ENCODE measurements around the gene EMC6. TPM values are rescaled to one million over a fixed set of nuclear protein-coding genes. Genes with fewer than 3 reads are reported as not detected.
"Not testable (repeated sequence)": the region's sequence is repeated elsewhere in the genome, so short reads cannot be mapped to it uniquely, and the experiment has no call there.

The EMC6 gene
- total RNA-seq, 8 experiments from 2014 or later: 21.1 to 60.8 (median 38.2) TPM

DNA sequence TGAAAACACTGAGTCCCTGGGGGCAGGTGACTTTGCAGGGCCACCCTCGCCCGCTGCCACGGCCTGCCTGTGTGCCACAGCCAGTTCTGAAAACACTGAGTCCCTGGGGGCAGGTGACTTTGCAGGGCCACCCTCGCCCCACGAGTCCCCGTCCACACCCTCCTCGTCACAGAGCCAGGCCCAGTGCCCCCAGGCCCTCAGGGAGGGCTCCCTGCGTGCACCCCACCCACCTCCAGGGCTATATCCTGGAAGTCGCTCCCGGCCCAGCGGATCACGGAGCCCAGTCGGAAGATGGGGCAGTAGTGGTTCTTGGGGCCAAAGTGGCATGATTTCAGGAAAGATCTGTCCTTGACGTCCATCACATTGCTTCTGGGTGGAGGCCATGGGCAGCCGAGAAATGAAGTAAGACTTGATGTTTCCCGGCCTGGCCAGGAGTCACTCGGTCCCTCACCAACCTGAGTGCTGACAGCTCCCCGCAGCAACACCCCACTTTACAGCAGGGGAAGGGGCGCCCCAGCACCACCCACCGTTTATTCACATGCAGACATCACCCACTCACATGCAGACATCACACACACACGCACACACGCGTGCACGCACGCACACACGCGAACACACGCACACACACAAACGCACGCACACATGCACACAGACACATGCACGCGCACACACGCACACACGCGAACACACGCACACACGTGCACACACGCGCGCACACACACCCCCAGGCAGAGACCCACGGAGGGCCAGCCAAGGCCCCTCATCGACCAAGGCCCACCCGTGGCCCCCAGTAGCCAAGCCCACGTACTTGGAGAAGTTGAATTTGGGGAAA, 20.9 kb downstream of the EMC6 start:
- in situ Hi-C loops (cut with MboI; ENCODE audit: low pct_unique_long_range_greater_than_20kb in 2 of 9, low sequenced_read_pairs in 9 of 9, unreplicated experiment in 9 of 9): no loop called here
- H3K4me3 ChIP-seq: no peak overlapping the region
- H3K4me1 ChIP-seq (replicated peaks in 1 of 2): peaks cover 0 to 7% of the 10 kb centered on the region in 2 donors
- WGBS, 10 experiments: 91 to 100% methylated on average over 2 to 10 of the region's 44 CpGs; no CpG with 5 or more reads in 8 of the 10 experiments
- no peak for ATAC-seq (replicated peaks in 6 of 8)
- H3K27ac ChIP-seq: no peak overlapping the region

DNA sequence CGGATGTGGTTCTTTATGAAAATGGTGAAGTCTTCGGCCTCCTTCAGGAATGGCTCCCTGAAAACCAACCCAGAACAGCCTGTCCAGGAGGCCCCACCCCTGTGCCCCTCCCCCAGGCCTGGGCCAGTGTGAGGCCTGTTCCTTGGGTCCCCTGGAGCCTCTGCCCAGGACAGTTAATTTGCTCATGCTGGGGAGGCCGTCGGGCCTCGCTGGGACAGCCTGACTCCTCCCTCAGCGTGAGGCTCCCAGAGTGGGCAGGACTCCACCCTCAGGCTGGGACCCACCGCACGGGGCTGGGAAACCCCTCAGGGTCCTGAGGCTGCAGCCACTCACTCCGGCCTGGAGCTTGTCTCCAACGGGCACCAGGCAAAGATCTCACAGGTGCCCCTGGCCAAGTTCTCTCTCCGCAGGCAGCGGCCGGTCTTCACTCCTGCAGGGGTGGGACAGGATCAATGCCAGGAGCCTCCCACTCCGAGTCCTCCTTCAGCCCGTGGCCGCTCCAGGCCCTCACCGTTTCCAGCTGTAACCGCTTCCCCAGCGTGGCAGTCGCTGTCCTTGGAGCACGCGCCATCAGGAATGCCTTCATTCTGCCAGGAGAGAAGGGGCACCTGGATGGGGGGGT, 21.6 kb downstream of the EMC6 start:
- H3K27ac ChIP-seq: no peak overlapping the region
- H3K4me3 ChIP-seq: no peak overlapping the region
- H3K4me1 ChIP-seq (replicated peaks in 1 of 2): peaks cover 5 to 14% of the 10 kb centered on the region in 2 donors
- peak in 2 of 8 experiments; percentile 12 to 28 for ATAC-seq (replicated peaks in 6 of 8)
- in situ Hi-C loops (cut with MboI; ENCODE audit: low pct_unique_long_range_greater_than_20kb in 2 of 9, low sequenced_read_pairs in 9 of 9, unreplicated experiment in 9 of 9): no loop called here
- 60 to 92% (median 80%) methylated on average over 1 to 7 of the region's 22 CpGs; no CpG with 5 or more reads in 7 of the 10 experiments for WGBS, 10 experiments

DNA sequence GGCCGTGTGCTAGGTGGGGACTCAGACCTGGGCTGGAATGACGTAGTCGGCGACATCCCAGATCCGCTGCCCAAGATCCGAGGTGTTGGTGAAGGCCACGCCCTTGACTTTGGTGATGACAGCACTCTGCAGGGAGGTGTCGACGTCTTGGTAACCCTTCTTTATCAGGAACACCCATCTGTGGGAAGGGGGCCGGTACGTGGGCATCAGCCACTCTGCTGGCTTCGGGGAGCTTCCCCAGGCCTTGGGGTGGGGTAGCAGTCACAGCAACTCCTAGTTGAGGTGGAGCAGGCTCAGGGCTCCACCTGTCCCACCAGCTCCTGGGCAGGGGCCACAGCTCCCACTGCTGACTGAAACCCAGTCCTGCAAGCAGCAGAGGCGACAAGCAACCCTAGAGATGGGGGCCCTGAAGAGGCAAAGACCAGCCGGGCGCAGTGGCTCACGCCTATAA, 23.0 kb downstream of the EMC6 start:
- no peak overlapping the region for H3K4me3 ChIP-seq
- 80 to 100% (median 90%) methylated on average over 1 to 5 of the region's 16 CpGs; no CpG with 5 or more reads in 7 of the 10 experiments for WGBS, 10 experiments
- in situ Hi-C loops (cut with MboI; ENCODE audit: low pct_unique_long_range_greater_than_20kb in 2 of 9, low sequenced_read_pairs in 9 of 9, unreplicated experiment in 9 of 9): no loop called here
- H3K27ac ChIP-seq: no peak overlapping the region
- ATAC-seq (replicated peaks in 6 of 8): no peak
- H3K4me1 ChIP-seq (replicated peaks in 1 of 2): peaks cover 9 to 22% of the 10 kb centered on the region in 2 donors

DNA sequence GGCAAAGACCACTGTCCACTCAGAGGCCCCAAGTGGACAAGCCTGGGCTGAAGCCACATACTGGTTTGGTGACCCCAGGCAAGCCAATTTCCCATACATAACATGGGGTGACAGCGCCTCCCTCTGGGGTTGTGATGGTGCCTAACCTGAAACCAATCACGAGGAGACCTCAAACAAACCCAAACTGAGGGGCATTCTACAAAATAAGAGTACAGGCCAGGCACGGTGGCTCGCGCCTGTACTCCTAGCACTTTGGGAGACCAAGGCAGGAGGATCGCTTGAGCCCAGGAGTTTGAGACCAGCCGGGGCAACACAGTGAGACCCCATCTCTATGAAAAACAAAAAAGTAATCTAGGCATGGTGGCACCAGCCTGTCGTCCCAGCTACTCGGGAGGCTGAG, 23.7 kb downstream of the EMC6 start:
- H3K4me1 ChIP-seq (replicated peaks in 1 of 2): peaks cover 9 to 22% of the 10 kb centered on the region in 2 donors
- 40 to 94% (median 77%) methylated on average over 1 to 6 of the region's 9 CpGs; no CpG with 5 or more reads in 4 of the 10 experiments for WGBS, 10 experiments
- no peak overlapping the region for H3K4me3 ChIP-seq
- no peak for ATAC-seq (replicated peaks in 6 of 8)
- no peak overlapping the region for H3K27ac ChIP-seq
- in situ Hi-C loops (cut with MboI; ENCODE audit: low pct_unique_long_range_greater_than_20kb in 2 of 9, low sequenced_read_pairs in 9 of 9, unreplicated experiment in 9 of 9): no loop called here

DNA sequence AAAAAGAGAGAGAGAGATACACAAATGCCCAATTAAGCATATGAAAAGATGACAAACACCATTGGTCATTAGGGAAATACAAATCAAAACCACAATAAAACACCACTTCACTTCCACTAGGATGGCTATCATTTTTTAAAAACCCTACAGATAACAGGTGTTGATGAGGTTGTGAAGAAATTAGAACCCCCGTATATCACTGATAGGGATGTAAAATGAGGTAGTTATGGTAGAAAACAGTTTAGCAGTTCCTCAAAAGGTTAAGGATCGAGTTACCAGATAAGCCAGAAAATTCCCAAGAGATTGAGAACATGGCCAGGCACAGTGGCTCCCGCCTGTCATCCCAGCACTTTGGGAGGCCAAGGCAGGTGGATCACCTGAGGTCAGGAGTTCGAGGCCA, 24.5 kb downstream of the EMC6 start:
- no peak overlapping the region for H3K4me3 ChIP-seq
- peaks cover 9 to 20% of the 10 kb centered on the region in 2 donors for H3K4me1 ChIP-seq (replicated peaks in 1 of 2)
- WGBS, 10 experiments: 58 to 100% (median 83%) methylated on average over 1 to 4 of the region's 4 CpGs; no CpG with 5 or more reads in 1 of the 10 experiments
- in situ Hi-C loops (cut with MboI; ENCODE audit: low pct_unique_long_range_greater_than_20kb in 2 of 9, low sequenced_read_pairs in 9 of 9, unreplicated experiment in 9 of 9): no loop called here
- ATAC-seq (replicated peaks in 6 of 8): no peak
- H3K27ac ChIP-seq: no peak overlapping the region

DNA sequence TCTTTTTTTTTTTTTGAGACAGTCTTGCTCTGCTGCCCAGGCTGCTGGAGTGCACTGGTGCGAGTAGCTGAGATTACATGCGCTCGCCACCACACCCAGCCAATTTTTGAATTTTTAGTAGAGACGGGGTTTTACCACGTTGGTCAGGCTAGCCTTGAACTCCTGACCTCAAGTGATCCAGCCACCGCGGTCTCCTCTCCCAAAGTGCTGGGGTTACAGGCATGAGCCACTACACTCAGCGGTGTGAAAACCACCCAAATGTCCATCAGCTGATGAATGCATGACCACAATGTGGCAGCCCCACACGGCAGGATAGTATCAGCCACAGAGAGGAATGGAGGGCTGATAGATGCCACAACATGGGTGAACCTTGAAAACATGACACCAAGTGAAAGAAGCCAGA, 25.2 kb downstream of the EMC6 start:
- H3K4me1 ChIP-seq (replicated peaks in 1 of 2): peaks cover 9 to 17% of the 10 kb centered on the region in 2 donors
- ATAC-seq (replicated peaks in 6 of 8): peak in 2 of 8 experiments; percentile 10 to 31
- no peak overlapping the region for H3K4me3 ChIP-seq
- WGBS, 10 experiments: 0 to 100% (median 86%) methylated on average over 1 to 6 of the region's 9 CpGs; no CpG with 5 or more reads in 1 of the 10 experiments
- in situ Hi-C loops (cut with MboI; ENCODE audit: low pct_unique_long_range_greater_than_20kb in 2 of 9, low sequenced_read_pairs in 9 of 9, unreplicated experiment in 9 of 9): no loop called here
- H3K27ac ChIP-seq: no peak overlapping the region

DNA sequence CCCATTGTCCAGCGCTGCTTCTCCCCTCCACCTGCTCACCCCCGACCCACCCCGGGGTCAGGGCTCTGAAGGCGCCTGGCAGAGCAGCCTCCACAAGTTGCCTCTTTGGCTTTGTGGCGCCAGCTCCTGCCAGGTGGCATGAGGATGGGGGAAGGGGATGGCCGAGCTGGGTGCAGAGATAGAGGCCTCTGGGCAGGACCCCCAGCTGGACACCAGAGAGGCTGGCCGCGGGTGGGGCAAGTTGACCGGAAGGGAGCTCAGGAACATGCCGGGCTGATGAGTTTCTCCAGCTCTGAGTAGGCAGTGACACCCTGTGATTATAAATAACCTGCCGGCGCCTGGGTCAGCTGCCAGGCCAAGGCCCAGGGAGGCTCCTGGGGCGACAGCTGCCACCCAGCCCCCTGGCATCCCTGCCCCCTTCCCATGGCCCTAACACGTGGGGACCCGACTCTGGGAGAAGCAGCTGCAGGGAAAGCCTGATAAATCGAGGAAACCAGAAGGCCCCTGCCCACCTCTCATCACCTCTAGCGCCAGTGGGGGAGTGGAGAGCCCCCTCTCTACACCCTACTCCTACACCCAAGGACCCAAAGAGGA, 26.6 kb downstream of the EMC6 start:
- 0 to 80% (median 0%) methylated on average over 1 to 3 of the region's 17 CpGs; no CpG with 5 or more reads in 7 of the 10 experiments for WGBS, 10 experiments
- peaks cover 9 to 17% of the 10 kb centered on the region in 2 donors for H3K4me1 ChIP-seq (replicated peaks in 1 of 2)
- peak; percentile 13 to 53 (median 22) for ATAC-seq (replicated peaks in 6 of 8)
- no peak overlapping the region for H3K27ac ChIP-seq
- in situ Hi-C loops (cut with MboI; ENCODE audit: low pct_unique_long_range_greater_than_20kb in 2 of 9, low sequenced_read_pairs in 9 of 9, unreplicated experiment in 9 of 9): no loop called here
- H3K4me3 ChIP-seq: peak overlapping the region in 3 of 5 donors; percentile 23 to 32 (median 30)

DNA sequence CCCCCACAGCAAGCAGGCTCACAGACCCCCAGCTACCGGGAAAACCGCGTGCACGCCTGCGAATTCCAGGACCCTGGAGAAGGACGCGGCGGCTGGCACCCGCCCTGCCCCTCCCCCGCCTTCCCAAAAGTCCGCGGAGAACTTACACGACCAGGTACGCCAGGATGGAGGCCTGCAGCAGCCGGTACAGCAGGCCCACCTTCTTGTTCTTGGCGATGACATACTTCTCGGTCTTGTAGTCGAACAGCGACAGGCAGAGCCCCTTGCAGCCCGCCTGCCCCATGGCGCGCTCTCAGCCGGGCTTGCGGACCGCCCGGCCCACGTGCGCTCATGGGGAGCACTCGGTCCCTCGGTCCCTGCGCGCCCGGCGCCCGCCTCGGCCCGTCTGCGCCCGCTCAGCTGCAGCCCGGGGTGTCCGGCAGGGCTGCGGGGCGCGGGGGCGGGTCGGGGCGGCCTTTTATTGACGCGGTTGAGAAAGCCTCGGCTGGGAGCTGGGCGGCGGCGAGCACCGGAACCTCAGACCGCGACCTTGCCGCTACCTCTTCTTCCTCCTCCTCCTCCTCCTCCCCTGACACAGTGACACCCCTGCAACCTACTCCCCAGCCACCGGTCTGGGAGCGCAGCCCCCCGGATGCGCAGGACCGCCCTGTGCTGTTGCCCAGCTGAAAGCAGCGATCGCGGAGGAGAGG, 27.3 kb downstream of the EMC6 start, which contains the start of gene P2RX5:
TSS of gene P2RX5 (minus strand) at position 433 of the 689 bp plus-strand sequence. CDS start at position 283, 150 bp downstream.
- WGBS, 10 experiments: 0 to 27% (median 3%) methylated on average over 2 to 5 of the region's 65 CpGs; no CpG with 5 or more reads in 6 of the 10 experiments
- ATAC-seq (replicated peaks in 6 of 8): peak; percentile 36 to 82 (median 73)
- no peak within 1 kb of the TSS for H3K27ac ChIP-seq
- in situ Hi-C loops (cut with MboI; ENCODE audit: low pct_unique_long_range_greater_than_20kb in 2 of 9, low sequenced_read_pairs in 9 of 9, unreplicated experiment in 9 of 9): no loop called here
- peaks cover 9 to 17% of the 10 kb centered on the region in 2 donors for H3K4me1 ChIP-seq (replicated peaks in 1 of 2)
- peak within 1 kb of the TSS; percentile 22 to 32 (median 30) for H3K4me3 ChIP-seq

DNA sequence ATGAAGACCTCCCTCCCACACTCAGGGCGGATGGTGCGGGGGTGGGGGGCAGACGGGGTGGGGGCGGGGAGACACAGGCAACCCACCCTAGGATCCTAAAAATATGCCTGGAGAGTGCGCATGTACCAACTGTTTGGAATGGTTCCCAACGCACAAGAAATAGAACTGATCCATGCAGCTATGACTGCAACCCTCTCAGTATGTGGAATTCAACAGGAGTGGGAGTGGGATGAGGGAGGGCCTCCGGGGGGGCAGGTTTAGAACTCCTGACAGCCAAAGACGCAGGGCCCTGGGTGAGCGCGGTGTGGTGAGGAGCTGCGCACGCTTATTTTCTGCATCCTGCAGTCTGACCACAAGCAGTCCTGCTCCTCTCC, 28.5 kb downstream of the EMC6 start:
- ATAC-seq (replicated peaks in 6 of 8): no peak
- 96% methylated on average over 5 of the region's 12 CpGs; no CpG with 5 or more reads in 9 of the 10 experiments for WGBS, 10 experiments
- Histone ChIP-seq H3K4me3 (no peak overlapping the region), H3K4me1 (replicated peaks in 1 of 2) (peaks cover 9 to 17% of the 10 kb centered on the region in 2 donors), H3K27ac (no peak overlapping the region)
- in situ Hi-C loops (cut with MboI; ENCODE audit: low pct_unique_long_range_greater_than_20kb in 2 of 9, low sequenced_read_pairs in 9 of 9, unreplicated experiment in 9 of 9): no loop called here

DNA sequence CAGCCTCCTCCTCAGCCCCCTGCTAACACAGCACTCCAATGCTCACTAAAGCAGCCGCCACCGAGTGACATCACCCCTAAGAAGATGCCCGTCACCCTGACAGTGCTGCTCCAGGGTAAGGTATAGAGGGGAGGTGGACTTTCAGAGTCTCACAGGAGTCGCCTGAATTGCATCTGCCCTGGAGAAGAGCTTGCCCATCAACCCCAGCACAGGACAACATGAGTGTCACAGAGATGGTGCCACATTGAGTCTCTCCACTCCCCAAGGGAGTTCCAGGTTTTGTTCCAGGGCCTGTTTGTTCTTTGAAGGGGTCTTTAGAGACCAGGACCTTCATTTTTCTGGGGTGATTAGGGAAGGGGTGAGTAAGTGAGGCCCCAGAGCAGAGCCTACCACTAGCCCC, 29.5 kb downstream of the EMC6 start:
- no peak for ATAC-seq (replicated peaks in 6 of 8)
- Histone ChIP-seq H3K27ac (no peak overlapping the region), H3K4me1 (replicated peaks in 1 of 2) (peaks cover 9 to 17% of the 10 kb centered on the region in 2 donors), H3K4me3 (no peak overlapping the region)
- in situ Hi-C loops (cut with MboI; ENCODE audit: low pct_unique_long_range_greater_than_20kb in 2 of 9, low sequenced_read_pairs in 9 of 9, unreplicated experiment in 9 of 9): no loop called here
- WGBS, 10 experiments: 46 to 100% (median 100%) methylated on average over 1 to 3 of the region's 4 CpGs; no CpG with 5 or more reads in 6 of the 10 experiments

DNA sequence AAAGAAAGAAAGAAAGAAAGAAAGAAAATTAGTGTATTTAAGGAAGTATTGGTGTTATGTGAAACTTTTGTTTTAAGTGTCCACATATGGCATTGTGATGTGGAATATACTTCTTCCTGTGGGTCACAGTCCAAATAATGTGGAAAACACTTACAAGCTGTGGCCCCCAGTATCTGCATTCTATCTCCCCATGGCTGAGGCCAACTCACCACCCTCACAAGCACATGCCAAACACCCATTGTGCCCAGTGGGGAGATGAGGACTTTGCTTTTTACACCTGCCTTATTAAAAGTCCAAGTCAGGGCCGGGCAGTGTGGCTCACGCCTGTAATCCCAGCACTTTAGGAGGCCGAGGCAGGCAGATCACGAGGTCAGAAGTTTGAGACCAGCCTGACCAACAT, 31.3 kb downstream of the EMC6 start:
- H3K27ac ChIP-seq: no peak overlapping the region
- H3K4me3 ChIP-seq: no peak overlapping the region
- in situ Hi-C loops (cut with MboI; ENCODE audit: low pct_unique_long_range_greater_than_20kb in 2 of 9, low sequenced_read_pairs in 9 of 9, unreplicated experiment in 9 of 9): no loop called here
- no peak for ATAC-seq (replicated peaks in 6 of 8)
- 67 to 100% (median 84%) methylated on average over 2 to 4 of the region's 4 CpGs; no CpG with 5 or more reads in 4 of the 10 experiments for WGBS, 10 experiments
- H3K4me1 ChIP-seq (replicated peaks in 1 of 2): peaks cover 6 to 11% of the 10 kb centered on the region in 2 donors

DNA sequence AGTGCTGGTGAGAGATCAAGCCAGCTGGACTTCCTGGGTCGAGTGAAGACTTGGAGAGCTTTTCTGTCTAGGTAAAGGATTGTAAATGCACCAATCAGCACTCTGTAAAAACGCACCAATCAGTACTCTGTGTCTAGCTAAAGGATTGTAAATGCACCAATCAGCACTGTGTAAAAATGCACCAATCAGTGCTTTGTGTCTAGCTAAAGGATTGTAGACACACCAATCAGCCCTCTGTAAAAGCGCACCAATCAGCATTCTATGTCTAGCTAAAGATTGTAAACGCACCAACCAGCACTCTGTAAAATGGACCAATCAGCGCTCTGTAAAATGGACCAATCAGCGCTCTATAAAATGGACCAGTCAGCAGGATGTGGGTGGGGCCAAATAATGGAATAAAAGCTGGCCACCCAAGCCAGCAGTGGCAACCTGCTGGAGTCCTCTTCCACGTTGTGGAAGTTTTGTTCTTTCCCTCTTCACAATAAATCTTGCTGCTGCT, 33.5 kb downstream of the EMC6 start:
- in situ Hi-C loops (cut with MboI; ENCODE audit: low pct_unique_long_range_greater_than_20kb in 2 of 9, low sequenced_read_pairs in 9 of 9, unreplicated experiment in 9 of 9); ATAC-seq (replicated peaks in 6 of 8); H3K4me3 ChIP-seq; H3K27ac ChIP-seq; H3K4me1 ChIP-seq (replicated peaks in 1 of 2): not testable (repeated sequence)
- WGBS, 10 experiments: 73 to 100% (median 89%) methylated on average over 1 to 6 of the region's 7 CpGs; no CpG with 5 or more reads in 1 of the 10 experiments
